IPS-20b (cell line): ENCODE measurements around the gene HOMEZ.

Source experiments
- H3K27ac ChIP-seq: one replicate; pipeline ENCODE4 v1.5.1; 2013; ENCODE audit warnings: low read length
- H3K27me3 ChIP-seq: 2 replicates; pipeline ENCODE4 v1.6.1; 2013; ENCODE audit warnings: mild to moderate bottlenecking, low read length, inconsistent platforms; ENCODE audit not compliant: insufficient read depth
- H3K36me3 ChIP-seq: 2 replicates; pipeline ENCODE4 v1.6.1; 2013; ENCODE audit warnings: low read depth, mild to moderate bottlenecking, inconsistent platforms, low read length, moderate library complexity; ENCODE audit not compliant: insufficient read depth
- H3K4me1 ChIP-seq: 2 replicates; pipeline ENCODE4 v1.6.1; 2013; ENCODE audit warnings: mild to moderate bottlenecking, control low read depth, inconsistent platforms, low read length, moderate library complexity; ENCODE audit not compliant: insufficient read depth
- H3K4me3 ChIP-seq: 2 replicates; pipeline ENCODE4 v1.5.1; 2013; ENCODE audit warnings: mild to moderate bottlenecking, low read length, inconsistent platforms
- H3K9ac ChIP-seq: 2 replicates; pipeline ENCODE4 v1.6.1; 2013; ENCODE audit warnings: low read depth, mild to moderate bottlenecking, inconsistent platforms, low read length, moderate library complexity
- H3K9me3 ChIP-seq: 2 replicates; pipeline ENCODE4 v1.6.1; 2013; ENCODE audit warnings: mild to moderate bottlenecking, low read depth, low read length, inconsistent platforms; ENCODE audit not compliant: insufficient read depth

Gene HOMEZ

DNA sequence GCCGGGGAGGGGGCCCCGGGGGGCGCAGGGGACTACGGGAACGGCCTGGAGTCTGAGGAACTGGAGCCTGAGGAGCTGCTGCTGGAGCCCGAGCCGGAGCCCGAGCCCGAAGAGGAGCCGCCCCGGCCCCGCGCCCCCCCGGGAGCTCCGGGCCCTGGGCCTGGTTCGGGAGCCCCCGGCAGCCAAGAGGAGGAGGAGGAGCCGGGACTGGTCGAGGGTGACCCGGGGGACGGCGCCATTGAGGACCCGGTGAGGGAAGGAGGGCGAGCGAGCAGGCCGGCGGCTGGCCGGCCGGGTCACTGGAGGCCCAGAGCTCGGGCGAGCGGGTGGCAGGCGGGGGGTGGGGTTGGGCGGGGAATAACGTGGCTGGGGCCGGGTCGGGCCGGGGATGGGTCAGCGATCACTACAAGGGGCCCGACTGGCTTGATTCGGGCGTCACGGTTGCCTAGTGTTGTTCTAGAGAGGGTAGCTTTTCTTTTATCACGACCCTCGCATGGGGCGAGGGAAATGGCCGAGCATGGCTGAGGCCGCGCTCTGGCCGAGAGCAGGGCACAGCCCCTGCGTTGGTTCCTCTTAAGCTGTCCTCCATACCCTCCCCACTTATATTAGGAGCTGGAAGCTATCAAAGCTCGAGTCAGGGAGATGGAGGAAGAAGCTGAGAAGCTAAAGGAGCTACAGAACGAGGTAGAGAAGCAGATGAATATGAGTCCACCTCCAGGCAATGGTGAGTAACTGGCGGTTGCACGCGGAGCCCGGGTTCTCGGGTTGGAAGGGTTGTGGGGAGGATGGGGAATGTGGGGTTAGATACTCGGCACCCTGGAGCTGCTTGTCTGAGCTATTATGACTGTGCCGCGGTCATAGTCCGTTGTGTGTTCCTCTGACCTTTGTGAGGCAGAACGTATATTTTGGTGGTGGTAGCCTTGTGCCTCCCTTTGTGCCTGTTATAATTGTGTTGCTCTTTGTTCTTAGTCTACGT lies 35.9 kb upstream of the HOMEZ start:
- no peaks in the 10 kb centered on the region for H3K9me3 ChIP-seq
- peak overlapping the region; percentile 97 for H3K4me3 ChIP-seq
- H3K9ac ChIP-seq, result peak overlapping the region; percentile 99
- peak overlapping the region; percentile 96 for H3K27ac ChIP-seq
- H3K36me3 ChIP-seq, result peaks cover 45% of the 10 kb centered on the region
- no peaks in the 10 kb centered on the region for H3K27me3 ChIP-seq
- H3K4me1 ChIP-seq, result peaks cover 9% of the 10 kb centered on the region; the same call in 1 of the 2 replicates

DNA sequence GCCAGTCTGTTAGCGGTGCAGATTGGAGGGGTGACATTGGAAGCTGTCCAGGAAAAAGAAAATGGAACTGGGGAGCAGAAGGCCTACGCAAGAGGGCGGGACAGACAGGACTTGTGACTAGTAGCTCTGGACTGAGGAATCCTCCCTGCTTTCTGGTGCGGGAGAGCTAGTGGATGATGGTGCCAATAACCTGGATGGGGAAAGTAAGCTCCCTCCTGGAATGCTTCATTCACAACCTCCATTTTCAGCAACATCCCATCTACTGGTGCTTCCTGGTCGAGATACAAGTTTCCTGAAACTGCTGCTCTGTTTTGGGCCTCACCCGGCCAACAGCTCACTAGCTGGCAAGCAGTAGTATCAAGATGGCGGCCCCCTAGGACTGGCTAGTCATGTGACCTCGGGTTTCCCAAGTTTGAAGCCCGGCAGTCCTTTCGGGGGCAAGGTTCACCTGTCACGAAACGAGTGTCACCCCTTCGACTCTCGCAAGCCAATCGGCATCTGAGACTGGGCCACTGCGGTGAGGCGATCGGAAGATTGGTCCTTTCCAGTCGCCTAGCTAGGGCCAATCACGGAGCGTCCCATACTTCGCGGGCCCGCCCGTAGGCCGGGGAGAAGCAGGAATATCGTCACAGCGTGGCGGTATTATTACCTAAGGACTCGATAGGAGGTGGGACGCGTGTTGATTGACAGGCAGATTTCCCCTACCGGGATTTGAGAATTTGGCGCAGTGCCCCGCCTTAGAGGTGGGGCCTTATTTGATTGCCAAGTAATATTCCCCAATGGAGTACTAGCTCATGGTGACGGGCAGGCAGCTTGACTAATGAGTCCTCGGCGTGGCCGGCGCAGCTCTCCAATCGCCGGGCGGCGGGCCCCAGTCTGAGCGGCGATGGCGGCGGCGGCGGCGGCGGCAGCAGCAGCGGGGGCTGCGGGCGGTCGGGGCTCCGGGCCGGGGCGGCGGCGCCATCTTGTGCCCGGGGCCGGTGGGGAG lies 34.9 kb upstream of the HOMEZ start, which contains the start of gene PABPN1:
Gene PABPN1, plus strand, starts transcription at position 874 of the 988 bp plus-strand sequence. Its CDS starts 13 bp downstream, at position 887.
- Histone ChIP-seq H3K36me3 (peaks cover 40% of the 10 kb centered on the region), H3K4me3 (peak within 1 kb of the TSS; percentile 97), H3K9ac (peak within 1 kb of the TSS; percentile 99), H3K27me3 (no peaks in the 10 kb centered on the region), H3K27ac (peak within 1 kb of the TSS; percentile 96), H3K4me1 (peaks cover 9% of the 10 kb centered on the region; the same call in 1 of the 2 replicates), H3K9me3 (no peaks in the 10 kb centered on the region)

DNA sequence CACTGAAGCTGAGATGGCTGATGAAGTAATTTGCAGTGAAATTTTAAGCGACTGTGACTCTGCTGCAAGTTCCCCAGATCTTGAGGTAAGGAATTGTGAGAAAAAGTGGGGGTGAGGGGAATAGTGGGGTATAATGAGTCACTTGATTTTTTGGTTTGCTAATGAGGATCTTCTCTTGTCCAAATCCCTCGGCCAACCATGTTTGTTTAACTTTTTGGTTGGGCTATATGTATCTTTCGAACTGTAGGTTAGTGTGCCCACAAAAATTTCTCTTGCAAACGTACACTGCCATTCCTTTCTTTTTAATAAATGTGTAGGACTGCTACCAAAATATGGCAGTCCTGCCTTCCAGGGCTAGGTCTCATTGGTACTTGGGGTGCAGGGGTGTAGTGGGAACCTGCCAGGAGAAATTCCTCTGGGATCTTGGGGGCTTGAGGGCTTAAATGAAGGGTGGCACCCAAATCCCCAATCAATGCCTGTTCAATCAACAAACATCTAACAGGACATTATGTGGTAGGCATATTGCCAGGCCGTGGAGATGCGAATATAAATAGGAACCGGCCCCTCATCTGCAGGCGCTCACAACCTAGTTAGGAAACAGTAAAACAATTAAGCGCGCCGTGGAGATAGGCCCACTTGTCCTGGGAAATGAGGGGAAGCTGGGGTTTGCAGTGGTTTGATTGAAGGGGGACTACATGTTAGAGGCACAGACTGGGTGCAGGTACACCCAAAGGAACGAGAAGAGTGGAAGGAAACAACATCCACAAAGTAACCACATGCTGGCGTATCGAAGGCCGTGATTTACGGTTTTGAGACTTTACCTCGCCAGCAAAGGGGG lies 34.0 kb upstream of the HOMEZ start:
- peak overlapping the region; percentile 78 for H3K4me3 ChIP-seq
- H3K4me1 ChIP-seq, result peaks cover 9% of the 10 kb centered on the region; the same call in 1 of the 2 replicates
- H3K27me3 ChIP-seq, result no peaks in the 10 kb centered on the region
- H3K9ac ChIP-seq, result peak overlapping the region; percentile 86
- peaks cover 32% of the 10 kb centered on the region for H3K36me3 ChIP-seq
- peak overlapping the region; percentile 88 for H3K27ac ChIP-seq
- H3K9me3 ChIP-seq, result no peaks in the 10 kb centered on the region

DNA sequence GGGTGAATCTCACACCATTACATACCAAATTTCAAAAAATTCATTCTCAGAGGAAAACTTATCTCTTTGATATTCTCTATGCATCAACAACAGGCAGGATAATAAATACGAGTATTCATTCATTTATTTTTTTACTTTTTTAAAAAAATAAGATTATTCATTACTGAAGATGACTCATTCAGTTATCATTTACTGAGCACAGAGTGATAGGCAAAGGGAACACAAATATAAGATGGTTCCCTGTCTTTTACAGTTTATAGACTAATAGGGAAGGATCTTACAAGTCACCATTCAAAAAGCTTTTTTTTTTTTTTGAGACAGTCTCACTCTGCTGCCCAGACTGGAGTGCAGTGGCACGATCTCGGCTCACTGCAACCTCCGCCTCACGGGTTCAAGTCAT lies 30.4 kb upstream of the HOMEZ start:
- no peaks in the 10 kb centered on the region for H3K9me3 ChIP-seq
- no peak overlapping the region for H3K4me3 ChIP-seq
- H3K27ac ChIP-seq, result no peak overlapping the region
- H3K9ac ChIP-seq, result no peak overlapping the region
- H3K4me1 ChIP-seq, result peaks cover 2% of the 10 kb centered on the region; the same call in 1 of the 2 replicates
- no peaks in the 10 kb centered on the region for H3K27me3 ChIP-seq
- H3K36me3 ChIP-seq, result peaks cover 4% of the 10 kb centered on the region; the same call in 1 of the 2 replicates

DNA sequence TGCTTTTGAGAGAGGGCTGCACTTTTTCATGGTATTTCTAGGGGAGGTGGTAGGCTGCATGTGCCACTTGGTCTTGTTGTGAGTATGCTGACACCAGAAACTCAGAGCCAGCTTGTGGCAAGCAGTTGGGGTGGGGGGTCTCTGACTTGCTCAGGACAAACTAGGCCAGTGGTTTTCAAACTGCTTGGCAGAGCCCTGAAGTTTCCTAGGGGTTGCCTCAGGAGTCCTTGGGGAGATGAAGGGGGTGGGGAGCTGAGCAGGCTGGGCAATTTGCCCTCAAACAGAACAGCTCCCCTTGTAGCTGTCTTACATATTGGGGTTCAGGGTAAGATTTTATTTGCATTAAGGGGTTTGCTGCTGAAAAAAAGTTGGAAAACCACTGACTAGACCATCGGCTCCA lies 24.6 kb upstream of the HOMEZ start:
- H3K27ac ChIP-seq, result no peak overlapping the region
- no peak overlapping the region for H3K9ac ChIP-seq
- no peaks in the 10 kb centered on the region for H3K27me3 ChIP-seq
- 0 out of 2 replicates have a peak, but pooled peaks cover 3% of the 10 kb centered on the region for H3K4me1 ChIP-seq
- no peaks in the 10 kb centered on the region for H3K9me3 ChIP-seq
- H3K4me3 ChIP-seq, result no peak overlapping the region
- H3K36me3 ChIP-seq, result peaks cover 21% of the 10 kb centered on the region

DNA sequence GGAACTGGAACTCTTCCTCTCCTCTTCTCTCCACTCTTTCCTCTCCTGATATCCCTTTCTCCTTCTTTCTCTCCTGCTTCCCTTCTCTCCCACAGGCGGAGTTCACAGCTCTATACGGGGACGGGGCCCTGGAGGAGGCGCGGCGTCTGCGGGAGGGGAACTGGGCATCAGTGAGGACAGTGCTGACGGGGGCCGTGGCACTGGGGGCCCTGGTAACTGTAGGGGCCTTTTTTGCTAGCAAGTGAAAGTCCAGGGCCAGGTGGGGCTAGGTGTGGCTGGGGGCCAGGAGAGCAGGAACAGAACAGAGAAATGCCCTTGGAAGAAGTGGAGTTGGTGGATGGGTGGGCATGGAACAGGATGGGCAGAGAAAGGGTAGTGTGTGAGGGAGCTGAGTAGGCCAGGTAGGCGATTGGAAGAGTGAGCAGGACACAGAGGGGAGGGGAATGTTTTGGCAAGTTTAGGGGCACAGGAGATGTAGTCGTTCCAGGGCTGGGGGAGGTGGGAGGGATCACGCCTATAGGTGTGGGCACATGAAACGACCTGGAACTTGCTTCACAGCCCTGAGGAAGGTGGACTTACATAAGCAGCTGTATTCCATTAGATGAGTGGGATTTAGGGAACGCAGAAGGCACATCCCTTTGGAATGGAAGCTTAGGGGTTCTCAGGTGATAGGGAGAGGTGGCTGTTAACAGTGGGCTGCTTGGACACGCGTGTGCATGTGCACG lies 23.0 kb upstream of the HOMEZ start:
- Histone ChIP-seq H3K9me3 (no peaks in the 10 kb centered on the region), H3K9ac (no peak overlapping the region), H3K4me3 (no peak overlapping the region), H3K27me3 (peaks cover 5% of the 10 kb centered on the region), H3K27ac (no peak overlapping the region), H3K36me3 (peaks cover 21% of the 10 kb centered on the region), H3K4me1 (0 out of 2 replicates have a peak, but pooled peaks cover 3% of the 10 kb centered on the region)

DNA sequence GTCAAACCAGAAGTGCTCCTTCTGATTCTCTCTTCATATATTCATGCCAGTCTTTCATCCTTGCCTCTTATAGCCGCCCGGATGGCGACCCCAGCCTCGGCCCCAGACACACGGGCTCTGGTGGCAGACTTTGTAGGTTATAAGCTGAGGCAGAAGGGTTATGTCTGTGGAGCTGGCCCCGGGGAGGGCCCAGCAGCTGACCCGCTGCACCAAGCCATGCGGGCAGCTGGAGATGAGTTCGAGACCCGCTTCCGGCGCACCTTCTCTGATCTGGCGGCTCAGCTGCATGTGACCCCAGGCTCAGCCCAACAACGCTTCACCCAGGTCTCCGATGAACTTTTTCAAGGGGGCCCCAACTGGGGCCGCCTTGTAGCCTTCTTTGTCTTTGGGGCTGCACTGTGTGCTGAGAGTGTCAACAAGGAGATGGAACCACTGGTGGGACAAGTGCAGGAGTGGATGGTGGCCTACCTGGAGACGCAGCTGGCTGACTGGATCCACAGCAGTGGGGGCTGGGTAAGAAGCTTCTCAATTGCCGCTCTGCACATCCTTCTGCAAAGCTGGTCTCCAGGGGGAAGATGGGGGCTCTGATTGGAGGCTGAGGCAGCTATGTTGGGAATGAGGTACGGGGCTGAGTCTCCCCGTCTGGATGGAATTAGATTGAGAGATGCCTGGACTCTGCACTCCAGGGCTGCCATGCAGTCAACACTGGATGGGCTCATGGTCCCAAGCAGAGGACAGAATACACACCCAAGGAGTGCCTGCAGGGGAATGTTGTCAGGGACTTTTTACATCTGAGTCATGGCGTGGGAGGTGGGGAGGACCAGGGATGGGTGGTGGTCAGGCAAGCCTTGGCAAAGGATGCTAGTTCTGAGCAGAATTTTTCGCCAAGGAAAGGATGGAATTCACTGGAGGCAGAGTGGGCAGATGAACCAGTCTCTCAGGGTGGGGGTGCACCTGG lies 22.0 kb upstream of the HOMEZ start:
- Histone ChIP-seq H3K9ac (peak overlapping the region; percentile 89; the same call in 1 of the 2 replicates), H3K27ac (no peak overlapping the region), H3K36me3 (peaks cover 21% of the 10 kb centered on the region), H3K9me3 (no peaks in the 10 kb centered on the region), H3K27me3 (peaks cover 14% of the 10 kb centered on the region), H3K4me1 (0 out of 2 replicates have a peak, but pooled peaks cover 3% of the 10 kb centered on the region), H3K4me3 (peak overlapping the region; percentile 95)

DNA sequence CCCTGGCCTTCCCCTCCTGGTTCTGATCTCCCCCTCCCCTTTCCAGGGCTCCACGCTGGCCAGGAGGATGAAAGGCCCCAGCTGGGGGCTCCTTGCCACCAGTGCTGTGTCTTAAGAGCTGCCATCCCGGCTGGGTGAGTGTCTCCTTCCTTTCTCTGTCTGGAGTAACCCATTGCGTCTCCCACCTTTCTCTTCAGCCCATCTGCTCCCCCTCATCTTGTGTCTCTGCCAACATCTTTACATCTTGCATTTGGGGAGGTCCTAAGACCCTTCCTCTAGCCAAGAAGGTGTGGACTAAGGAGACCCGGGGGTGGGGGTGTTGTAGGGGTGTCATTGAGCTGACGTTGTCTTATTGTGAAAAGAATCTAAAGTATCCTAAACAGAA lies 21.2 kb upstream of the HOMEZ start:
- Histone ChIP-seq H3K9ac (peak overlapping the region; percentile 89), H3K27me3 (peaks cover 19% of the 10 kb centered on the region), H3K9me3 (no peaks in the 10 kb centered on the region), H3K36me3 (peaks cover 21% of the 10 kb centered on the region), H3K27ac (peak overlapping the region; percentile 75), H3K4me3 (peak overlapping the region; percentile 95), H3K4me1 (0 out of 2 replicates have a peak, but pooled peaks cover 3% of the 10 kb centered on the region)

DNA sequence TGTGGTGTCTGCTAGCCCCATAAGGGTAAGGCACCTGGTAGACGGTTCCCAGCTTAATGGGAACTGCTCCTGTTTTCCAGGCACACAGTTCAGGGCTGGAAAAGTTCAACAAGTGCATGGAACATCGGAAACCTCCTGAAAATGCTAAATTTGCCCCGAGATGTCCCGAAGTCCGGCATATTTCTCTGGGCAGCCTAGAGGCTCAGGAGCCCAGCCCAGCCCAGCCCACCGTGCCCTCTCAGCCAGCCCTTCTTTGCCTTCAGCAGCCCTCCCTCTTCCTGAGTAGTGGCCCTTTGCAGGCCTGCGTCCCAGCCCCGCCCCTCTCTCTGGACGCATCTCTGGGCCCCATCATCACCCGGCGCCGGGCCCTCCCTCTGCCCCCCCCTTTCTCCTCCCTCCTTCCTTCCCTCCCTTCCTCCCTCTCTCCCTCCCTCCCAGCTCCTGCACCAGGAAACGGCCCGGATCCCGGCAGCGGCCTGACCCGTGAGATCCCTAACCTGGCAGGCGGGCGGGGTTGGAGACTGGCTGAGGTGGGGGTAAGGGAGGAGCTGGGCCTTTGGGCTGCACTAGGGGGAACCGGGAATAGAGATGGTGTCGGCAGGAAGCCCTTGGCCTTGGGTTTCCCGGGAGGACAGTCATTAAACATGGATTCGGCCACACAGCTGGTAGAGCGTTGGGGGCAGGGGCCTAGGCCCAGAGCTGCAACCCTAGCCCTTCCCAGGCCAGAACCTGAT lies 20.6 kb upstream of the HOMEZ start, which contains the start of gene BCL2L2:
Gene BCL2L2, plus strand, starts transcription at position 422 of the 734 bp plus-strand sequence. CDS start 935 bp downstream, outside the sequence.
- H3K4me3 ChIP-seq, result peak within 1 kb of the TSS; percentile 95

More for the DNA sequence above, 20.6 kb upstream of the HOMEZ start, which contains the start of gene BCL2L2:
- Histone ChIP-seq H3K27me3 (peaks cover 19% of the 10 kb centered on the region), H3K9ac (peak within 1 kb of the TSS; percentile 89), H3K9me3 (no peaks in the 10 kb centered on the region), H3K36me3 (peaks cover 17% of the 10 kb centered on the region), H3K4me1 (0 out of 2 replicates have a peak, but pooled peaks cover 3% of the 10 kb centered on the region), H3K27ac (peak within 1 kb of the TSS; percentile 75)
